Measurements from ENCODE around the gene ARHGEF12. TPM values are rescaled to one million over a fixed set of nuclear protein-coding genes. Genes with fewer than 3 reads are reported as not detected.

The ARHGEF12 gene
- total and polyA plus RNA-seq, 8 donors = 13.8 to 74.7 (median 38.4) TPM

DNA sequence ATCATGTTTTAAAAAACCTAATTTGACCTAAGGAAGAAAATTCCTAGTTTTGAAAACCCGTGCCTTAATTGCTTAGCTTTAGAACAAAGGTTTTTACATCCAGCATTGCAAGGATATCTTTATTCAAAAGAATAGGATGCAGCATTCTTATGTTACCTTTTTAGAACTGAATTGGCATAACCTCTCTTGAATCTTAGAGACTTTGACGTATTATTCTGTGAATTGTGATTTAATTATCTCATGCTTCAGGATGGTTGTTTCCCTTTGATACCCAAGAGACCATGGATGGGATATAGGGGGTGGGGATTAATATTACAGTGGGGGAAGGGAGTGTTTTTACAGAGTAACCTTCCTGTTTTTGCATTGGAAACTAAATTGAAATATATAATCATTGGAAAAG is 49.4 kb downstream of the ARHGEF12 start:
- intact Hi-C loops (cut with DNase I) = no loop called here
- no peak for DNase-seq
- Histone ChIP-seq H3K4me3 (no peak overlapping the region), H3K27ac (no peak overlapping the region), H3K4me1 (peaks cover 0 to 35% (median 14%) of the 10 kb centered on the region in 3 donors), H3K9me3 (no peaks in the 10 kb centered on the region), H3K36me3 (no peaks in the 10 kb centered on the region), H3K27me3 (no peaks in the 10 kb centered on the region)
- ATAC-seq = no peak
- TF ChIP-seq, protein P1, sequence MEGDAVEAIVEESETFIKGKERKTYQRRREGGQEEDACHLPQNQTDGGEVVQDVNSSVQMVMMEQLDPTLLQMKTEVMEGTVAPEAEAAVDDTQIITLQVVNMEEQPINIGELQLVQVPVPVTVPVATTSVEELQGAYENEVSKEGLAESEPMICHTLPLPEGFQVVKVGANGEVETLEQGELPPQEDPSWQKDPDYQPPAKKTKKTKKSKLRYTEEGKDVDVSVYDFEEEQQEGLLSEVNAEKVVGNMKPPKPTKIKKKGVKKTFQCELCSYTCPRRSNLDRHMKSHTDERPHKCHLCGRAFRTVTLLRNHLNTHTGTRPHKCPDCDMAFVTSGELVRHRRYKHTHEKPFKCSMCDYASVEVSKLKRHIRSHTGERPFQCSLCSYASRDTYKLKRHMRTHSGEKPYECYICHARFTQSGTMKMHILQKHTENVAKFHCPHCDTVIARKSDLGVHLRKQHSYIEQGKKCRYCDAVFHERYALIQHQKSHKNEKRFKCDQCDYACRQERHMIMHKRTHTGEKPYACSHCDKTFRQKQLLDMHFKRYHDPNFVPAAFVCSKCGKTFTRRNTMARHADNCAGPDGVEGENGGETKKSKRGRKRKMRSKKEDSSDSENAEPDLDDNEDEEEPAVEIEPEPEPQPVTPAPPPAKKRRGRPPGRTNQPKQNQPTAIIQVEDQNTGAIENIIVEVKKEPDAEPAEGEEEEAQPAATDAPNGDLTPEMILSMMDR (IDR thresholded peaks at IDR 0.05) = no peak
- WGBS, 2 donors = 74 to 78% methylated on average over 2 of the region's 2 CpGs
- no peak for FAIRE-seq

DNA sequence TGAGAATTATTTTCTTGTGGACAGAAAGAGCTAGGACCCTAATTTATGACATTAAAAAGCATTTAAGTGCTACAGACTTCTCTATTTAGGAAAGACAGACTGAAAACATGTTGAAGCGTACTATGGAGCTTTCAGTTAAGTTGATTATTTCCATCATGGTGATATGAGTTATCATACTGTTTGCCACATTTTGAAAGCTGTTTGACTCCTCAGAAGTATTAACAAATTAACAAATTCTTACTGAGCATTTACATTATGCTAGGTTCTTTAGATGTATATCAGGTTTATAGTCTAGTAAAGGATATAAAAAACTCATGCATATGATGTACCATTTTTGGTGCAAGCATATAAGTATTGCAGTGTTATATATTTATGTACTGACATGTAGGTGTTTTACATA is 50.1 kb downstream of the ARHGEF12 start:
- TF ChIP-seq, protein P1 (IDR thresholded peaks at IDR 0.05) = no peak
- intact Hi-C loops (cut with DNase I) = no loop called here
- H3K9me3 ChIP-seq = no peaks in the 10 kb centered on the region
- H3K36me3 ChIP-seq = no peaks in the 10 kb centered on the region
- DNase-seq (no peak), FAIRE-seq (no peak), ATAC-seq (no peak)
- 91 to 93% methylated on average over 1 of the region's 1 CpG for whole genome bisulfite sequencing, 2 donors
- peaks cover 0 to 41% (median 16%) of the 10 kb centered on the region in 3 donors for H3K4me1 ChIP-seq
- H3K27ac ChIP-seq = no peak overlapping the region
- no peaks in the 10 kb centered on the region for H3K27me3 ChIP-seq
- H3K4me3 ChIP-seq = no peak overlapping the region

DNA sequence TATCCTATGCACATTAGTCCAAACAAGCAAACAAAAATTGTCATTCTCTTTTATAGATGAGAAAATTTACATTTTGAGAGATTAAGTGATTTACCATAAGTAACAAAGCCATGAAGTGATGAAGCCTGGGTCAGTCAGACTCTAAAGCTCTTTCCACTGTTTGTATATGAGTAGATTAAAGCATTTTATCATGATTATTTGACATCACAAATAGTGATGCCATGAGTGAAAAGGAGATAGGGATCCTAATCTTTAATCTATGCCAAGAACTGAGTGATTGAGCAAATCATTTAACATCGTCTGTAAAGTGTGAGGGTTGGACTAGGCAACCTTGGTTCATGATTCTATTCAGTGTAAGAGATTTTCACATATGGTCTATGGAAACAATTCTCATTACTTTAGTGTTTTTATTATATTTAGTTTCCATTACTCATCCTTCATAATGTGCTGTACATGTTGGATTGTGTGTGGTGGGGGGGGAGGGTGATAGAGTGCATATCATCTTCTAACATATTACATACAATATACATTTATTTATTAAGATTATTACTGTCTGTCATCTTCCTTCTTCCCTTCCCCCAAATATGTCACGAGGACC is 50.7 kb downstream of the ARHGEF12 start:
- no peaks in the 10 kb centered on the region for H3K27me3 ChIP-seq
- H3K4me1 ChIP-seq = peaks cover 0 to 42% (median 21%) of the 10 kb centered on the region in 3 donors
- ATAC-seq = no peak
- no peak for FAIRE-seq
- H3K4me3 ChIP-seq = no peak overlapping the region
- no peak overlapping the region for H3K27ac ChIP-seq
- WGBS, 2 donors = 57 to 61% methylated on average over 2 of the region's 2 CpGs
- TF ChIP-seq, protein P1 (IDR thresholded peaks at IDR 0.05) = no peak
- no peaks in the 10 kb centered on the region for H3K36me3 ChIP-seq
- intact Hi-C loops (cut with DNase I) = no loop called here
- DNase-seq = no peak
- no peaks in the 10 kb centered on the region for H3K9me3 ChIP-seq

DNA sequence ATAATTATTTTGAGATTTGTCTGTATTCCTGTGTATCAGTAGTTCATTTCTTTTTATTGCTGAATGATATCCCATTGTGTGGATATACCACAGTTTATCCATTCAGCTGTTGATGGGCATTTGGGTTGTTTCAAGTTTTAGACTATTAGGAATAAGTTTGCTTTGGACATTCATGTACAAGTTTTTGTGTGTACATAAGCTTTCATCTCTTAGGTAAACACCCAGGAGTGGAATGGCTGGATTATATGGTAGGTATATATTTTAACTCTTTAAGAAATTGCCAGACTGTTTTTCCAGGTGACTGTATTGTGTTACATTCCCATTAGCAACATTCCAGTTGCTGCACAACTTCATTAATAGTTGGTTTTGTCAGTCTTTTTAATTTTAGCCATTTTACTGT is 52.0 kb downstream of the ARHGEF12 start:
- Histone ChIP-seq H3K27me3 (no peaks in the 10 kb centered on the region), H3K4me3 (no peak overlapping the region), H3K27ac (no peak overlapping the region), H3K4me1 (peaks cover 0 to 36% (median 21%) of the 10 kb centered on the region in 3 donors), H3K36me3 (no peaks in the 10 kb centered on the region), H3K9me3 (no peaks in the 10 kb centered on the region)
- no peak for ATAC-seq
- TF ChIP-seq, protein P1 (IDR thresholded peaks at IDR 0.05) = no peak
- DNase-seq = no peak
- intact Hi-C loops (cut with DNase I) = no loop called here
- no peak for FAIRE-seq

Data from pancreas (tissue), 10 donors.